Dermis microvascular lymphatic vessel endothelial cell (primary cell): ENCODE data around the gene RIC3. TPM values are rescaled to one million over a fixed set of nuclear protein-coding genes. Genes with fewer than 3 reads are reported as not detected.

Experiments
- DNase-seq, 2 donors: peaks; one replicate each; pipeline versions ENCODE4 v3.0.0 to v3.0.0-alpha.2; 2010; ENCODE audit warnings: low read depth in 2 of 2
- total RNA-seq: library from RNA; depleted of rRNA; stranded (reverse); fragments of >200 nt; gene quantifications from 2 replicates; pipeline ENCODE4 v1.2.1, GENCODE V29; 2014

The RIC3 gene
- total RNA-seq, 1 donor from 2014 or later: not detected

DNA sequence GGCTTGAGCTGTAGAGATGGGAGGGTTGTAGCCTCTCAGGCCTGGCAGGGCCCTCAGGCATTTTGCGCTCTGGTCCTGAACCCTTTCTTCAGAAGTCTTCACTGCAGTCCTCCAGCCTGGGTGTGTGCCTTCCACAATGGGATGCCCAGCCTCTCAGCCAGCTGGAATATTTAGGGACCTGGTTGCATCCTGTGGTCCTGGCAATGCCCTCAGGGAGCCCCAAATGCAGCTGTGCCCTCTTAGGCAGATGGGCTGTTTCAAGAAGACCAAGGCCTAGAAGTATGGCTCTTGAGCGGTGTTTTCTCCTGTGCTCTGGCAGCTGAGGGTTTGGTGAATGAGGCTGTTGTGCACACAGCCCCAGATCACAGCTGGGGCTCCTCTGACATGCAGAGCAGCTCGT lies 81.1 kb downstream of the RIC3 start:
- no peak for DNase-seq

DNA sequence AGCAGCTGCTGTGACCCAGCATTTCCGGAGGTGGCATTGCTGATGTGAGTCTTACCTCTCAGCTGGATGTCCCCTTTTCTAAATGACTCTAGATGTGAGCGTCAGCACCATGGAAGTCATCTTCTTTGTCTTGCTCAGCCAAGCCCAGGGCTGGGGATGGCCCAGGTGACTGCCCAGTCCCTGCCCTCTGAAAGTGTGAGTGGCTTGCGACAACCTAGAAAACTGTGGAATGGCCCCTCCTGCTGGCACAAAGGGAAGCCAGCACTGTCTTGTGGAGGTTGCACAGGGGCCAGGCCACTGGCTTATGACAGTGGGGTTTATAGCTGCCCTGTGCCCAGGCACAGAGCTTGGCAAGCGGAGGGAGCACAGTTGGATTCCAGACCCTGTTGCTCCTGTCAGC lies 81.6 kb downstream of the RIC3 start:
- DNase-seq: peak in 1 of 2 donors; percentile 8

DNA sequence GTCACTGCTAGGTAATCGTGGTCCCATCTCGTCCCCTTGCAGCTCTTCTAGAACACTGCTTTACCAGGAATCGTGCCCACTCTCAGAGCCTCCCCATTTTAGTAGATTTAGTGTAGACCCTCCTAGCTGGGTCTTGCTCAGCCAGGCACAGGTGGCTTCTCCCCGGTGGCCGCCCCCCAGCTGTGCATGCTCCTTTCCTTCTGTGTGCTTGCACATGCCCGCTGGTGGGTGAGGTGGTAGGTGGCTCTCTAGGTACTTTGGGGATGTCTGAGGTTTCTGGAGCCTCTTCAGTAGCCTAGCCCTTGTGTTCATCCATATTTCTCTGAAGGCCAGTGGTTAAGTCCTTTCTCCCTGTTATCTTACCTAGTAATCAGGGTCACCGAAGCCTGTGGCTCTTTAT lies 82.3 kb downstream of the RIC3 start:
- DNase-seq: no peak

DNA sequence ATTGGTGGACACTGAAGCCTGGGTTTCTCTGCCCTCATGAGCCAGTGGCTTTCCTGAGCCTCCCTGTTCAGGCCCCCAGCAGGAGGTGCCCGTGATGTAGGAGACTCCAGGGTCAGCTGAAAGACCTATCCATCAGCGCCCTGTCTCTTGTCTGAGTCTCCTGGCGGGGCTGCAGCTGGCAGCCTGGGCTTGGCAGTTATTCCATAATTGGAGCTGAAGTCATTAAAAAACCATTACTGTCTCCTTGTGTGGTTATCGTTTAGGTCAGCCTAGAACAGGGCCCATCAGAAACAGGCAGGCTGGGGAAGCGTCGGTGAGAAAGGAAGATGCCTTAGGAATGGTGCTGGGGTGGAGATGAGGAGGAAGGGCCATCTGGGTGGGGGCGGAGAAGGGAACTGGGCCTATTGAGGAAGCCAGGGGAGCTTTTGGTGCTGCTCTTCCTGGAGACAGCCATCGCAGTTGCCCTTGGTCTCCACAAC lies 82.8 kb downstream of the RIC3 start:
- no peak for DNase-seq

DNA sequence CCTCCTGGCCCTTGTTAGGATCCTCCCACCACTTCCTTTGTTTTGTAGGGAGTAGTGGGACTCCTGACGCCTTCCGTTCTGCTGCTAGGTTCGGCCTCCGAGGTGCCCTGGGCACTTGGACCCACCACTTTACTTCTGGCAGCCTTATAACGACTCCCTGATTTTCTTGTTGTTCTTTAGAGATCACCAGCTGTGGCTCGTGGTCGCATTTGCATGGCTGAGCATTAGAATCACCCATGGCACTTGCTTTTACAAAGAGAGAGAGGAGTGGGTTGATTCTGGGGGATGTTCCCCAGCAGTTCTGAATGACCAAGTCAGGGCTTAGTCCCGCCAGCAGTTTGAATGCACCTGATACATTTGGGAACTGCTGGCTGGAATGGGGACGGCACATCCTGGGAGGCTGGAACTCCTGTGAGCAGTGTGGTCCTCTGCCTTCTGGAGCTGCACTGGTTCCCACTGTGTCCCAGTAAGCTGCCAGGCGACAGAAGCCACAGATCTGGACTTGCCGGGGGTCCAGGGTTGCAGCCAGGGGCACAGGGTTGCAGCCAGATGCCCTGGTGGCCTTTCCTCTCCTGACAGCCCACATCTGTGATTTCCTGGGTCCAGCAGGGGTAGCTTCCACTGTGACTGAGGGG lies 83.7 kb downstream of the RIC3 start:
- DNase-seq: no peak

DNA sequence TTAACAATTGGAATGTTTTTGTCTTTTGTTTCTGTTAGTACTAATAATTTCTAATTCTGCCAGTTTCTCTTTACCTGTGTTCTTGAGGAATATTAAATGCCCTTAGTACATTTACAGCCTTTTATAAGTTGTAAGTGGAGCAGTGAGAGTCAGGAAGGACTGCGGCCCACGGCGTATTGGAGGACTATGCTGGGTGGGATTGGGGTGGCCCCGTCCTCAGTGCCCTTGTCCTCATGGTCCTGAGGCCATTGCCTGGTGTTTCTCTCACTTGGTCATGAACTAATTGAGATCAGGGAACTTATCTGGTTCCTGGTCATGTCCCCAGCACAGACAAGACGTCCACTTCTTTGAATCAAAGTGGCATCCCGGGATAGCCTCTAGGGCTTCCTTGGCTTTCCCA lies 84.5 kb downstream of the RIC3 start:
- no peak for DNase-seq

DNA sequence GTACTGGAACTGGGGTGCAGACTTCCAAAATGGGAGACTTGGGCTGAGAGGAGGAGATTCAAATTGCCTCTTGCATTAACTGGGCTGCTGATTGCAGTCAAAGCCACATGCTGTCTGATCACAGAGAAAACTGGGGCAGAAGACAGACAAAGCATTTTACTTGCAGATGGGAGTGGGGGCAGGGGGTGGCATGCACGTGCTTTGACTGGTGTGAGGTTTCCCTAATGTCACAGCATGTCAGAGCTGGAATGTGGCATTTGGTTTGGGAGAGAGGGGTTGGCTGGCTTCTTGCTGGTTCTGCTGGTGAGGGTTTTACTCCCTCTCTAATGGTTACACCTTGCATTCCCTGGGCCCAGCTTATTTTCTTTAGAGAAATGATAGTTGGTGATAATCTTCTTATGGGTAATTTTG lies 84.9 kb downstream of the RIC3 start:
- DNase-seq: no peak

DNA sequence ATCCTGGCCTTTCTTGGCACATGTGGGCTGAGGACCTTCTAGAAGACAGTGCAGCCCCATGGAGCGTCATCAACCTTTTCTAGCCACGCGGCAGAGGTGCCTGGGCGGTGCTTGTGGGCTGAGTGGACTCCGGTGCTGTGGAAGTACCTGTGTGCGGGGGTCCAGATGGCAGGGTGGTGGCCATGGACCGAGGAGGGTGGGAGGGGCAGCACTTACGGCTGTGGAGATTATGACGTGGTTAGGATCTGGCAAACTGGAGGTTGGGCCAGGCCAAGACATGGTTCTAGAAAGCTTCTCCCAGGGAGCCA lies 85.8 kb downstream of the RIC3 start:
- DNase-seq: no peak

DNA sequence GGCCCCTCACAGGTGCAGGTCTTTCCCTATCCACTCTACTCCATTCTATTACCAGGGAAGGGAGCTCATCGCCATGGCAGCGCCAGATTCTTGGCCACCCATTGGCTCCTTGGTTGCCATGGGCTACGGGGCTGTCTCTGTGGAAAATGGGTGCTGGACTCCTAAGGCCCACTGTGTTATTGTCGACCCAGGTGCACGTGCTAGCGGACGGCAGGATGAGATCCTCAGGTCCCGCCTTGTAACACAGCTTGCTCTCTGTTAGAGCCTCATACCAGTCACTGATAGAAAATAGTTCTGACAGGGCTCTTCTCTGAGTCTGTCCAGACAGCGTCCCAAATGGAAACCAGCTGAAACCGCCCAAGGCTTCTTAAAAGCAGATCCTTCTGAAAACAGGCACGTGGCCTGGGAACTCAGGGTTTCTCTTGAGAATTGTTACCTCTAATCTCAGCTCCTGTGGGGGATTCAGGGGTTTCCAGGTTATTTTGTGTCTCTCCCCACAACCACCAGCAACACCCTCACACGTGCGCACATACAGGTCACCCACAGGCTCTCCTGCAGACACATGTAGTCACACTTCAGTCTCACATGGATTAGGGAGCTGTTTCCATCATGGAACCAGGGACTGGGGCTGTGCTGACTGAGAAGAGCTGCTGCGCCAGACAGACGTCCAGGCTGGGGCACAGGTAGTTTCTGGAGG lies 86.3 kb downstream of the RIC3 start:
- DNase-seq: no peak

DNA sequence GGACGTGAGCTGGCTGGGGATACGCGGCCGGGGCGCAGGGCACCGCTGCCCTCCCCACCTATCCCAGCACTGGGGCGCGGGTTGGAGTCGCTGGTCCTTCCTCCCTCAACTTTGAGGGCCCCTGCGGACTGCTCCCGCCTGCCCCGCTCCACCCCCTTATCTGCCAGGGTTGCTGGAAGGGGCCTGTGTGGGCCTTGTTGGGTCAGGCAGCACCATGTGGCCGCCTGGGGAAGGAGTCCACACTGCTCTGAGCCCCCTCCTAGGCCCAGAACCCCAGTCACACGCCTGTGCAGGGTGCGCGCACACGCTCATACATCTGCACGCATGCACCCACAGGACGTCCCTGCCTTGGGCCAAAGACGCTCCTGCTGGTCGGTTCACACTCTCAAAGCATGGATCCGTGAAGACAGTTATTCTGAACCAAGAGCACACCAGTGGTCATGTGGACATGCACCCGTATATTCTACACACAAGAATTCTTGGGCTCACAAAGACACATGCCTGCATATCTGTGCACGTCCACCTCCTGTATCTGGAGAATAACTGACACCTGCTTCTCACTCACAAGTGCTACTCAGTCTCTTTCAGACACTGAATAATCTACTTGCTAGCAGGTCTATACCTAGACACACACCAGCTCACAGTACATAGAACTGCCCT lies 87.1 kb downstream of the RIC3 start:
- DNase-seq: no peak

DNA sequence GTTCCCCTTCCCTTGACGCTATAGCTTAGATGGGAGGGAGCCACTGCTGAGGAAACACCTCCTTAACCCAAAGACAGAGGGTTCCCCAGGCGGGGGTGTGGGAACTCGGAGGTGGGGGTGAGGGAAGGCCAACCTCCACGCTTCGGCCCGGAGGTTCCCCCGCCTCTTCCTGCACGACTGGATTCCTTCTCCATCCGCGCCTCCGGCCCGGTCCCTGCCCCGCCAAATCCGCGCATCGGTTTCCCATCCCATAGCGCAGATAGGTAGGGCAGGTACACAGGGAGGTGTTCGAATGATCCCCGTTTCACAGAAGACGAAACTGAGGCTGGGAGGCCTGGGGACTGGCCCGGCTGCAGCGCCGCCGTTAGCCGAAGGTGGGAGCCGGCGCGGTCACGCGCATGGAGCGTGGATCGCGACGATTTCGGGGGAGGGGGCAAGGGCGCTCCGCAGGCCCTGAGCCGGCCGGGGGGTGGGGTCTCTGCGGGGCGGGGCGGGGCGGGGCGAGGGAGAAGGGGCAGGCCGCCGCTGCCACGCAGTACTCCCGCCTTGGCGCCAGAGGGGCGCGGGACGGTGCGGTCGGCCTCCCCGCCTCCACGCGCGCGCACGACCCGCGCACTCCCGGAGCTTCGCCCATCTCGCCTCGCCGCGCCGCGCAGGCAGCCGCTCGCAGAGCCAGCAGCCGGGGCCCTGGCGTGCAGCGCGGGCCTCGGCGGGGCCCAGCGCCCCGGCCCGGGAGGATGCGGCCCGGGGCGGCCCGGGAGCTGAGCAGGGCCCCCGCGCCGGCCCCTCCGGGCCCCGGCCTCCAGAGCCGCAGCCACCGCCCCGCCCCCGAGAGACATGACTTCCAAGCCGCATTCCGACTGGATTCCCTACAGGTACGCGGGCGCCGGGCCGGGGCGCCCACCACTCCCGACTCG lies 87.9 kb downstream of the RIC3 start, which contains the start of gene TUB:
Gene TUB (plus strand): TSS at position 538 of the 917 bp plus-strand sequence. CDS start 300 bp downstream, at position 838.
- peak in 1 of 2 donors; percentile 7 for DNase-seq

DNA sequence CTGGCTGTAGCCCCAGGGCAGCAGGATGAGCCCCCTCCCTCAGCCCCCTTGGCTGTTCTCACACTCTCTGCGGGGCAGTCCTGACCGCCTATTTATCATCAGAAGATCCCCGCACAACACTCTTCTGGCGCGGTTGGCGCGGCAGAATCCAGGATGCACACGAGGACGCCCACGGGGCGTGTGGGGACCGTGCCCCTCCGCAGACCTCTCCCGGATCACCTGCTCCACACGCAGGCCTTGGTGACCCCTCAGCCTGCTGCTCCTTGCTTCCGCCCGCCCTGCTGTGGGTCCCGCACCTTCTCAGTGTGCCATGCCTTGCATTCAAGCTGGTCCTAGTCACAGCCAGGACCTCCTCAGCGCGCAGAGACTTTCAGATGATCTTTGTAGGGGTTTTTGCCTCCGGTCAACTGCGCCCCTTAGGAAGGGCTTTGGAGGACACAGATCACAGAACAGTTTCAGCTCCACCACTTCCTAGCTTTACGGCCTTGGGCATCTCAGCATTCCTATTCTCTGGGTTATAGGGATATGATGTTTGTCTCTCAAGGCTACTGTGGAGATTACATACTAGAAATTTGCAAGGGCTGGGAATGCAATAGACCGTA lies 88.7 kb downstream of the RIC3 start:
- DNase-seq: no peak

DNA sequence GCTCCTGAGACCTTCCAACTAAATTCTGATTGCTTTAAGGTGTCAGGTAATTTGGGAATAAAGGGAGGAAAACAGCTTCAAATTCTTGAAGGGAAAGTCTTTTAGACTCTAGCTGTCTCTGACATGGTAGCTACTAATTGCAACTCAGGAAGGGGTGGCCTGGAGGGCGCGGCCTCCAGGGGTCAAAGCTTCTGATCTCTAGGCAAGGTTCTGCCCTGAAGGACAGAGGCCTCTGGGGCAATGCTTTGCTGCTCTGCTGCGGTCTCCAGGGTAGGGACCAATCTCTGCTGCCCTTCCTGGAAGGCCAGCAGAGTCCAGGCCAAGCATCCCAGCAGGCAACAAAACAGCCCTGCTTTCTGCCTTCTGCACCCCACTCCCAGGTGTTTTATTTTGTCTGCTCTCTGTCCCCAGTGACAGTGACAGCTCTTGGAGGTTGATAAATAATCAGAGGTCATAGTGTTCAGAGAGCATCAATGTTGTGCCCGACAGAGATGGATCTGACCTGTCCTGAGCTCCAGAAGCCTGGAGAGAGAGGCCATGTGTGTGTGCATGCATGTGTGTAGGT lies 89.6 kb downstream of the RIC3 start:
- DNase-seq: no peak

DNA sequence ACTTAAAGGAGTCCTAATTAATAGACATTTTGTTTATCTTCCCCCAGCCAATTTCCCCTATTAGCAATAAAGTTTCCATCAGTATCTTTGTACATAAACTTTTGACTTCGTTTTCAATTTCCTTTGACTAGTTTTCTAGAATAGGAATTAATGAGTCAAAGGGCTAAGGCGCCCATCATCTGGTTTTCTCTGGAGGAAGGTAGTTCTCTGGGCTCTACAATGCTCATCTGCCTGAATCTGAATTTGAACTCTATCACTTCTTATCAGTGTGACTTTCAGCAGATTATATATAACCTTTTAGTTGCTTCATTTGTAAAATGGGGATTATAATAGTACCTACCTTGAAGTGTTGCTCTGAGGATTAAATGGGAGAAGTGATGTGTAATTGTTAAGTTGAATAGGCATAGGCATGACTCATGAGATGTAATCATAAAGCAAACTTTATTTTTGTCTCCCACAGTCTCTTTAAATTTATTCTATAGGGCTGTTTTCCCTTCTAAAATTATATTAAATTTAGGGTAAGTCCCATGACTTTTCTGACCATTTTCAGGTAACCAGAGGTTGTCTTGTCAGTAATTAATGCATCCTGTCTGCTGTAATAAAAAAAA lies 93.6 kb downstream of the RIC3 start:
- DNase-seq: no peak

DNA sequence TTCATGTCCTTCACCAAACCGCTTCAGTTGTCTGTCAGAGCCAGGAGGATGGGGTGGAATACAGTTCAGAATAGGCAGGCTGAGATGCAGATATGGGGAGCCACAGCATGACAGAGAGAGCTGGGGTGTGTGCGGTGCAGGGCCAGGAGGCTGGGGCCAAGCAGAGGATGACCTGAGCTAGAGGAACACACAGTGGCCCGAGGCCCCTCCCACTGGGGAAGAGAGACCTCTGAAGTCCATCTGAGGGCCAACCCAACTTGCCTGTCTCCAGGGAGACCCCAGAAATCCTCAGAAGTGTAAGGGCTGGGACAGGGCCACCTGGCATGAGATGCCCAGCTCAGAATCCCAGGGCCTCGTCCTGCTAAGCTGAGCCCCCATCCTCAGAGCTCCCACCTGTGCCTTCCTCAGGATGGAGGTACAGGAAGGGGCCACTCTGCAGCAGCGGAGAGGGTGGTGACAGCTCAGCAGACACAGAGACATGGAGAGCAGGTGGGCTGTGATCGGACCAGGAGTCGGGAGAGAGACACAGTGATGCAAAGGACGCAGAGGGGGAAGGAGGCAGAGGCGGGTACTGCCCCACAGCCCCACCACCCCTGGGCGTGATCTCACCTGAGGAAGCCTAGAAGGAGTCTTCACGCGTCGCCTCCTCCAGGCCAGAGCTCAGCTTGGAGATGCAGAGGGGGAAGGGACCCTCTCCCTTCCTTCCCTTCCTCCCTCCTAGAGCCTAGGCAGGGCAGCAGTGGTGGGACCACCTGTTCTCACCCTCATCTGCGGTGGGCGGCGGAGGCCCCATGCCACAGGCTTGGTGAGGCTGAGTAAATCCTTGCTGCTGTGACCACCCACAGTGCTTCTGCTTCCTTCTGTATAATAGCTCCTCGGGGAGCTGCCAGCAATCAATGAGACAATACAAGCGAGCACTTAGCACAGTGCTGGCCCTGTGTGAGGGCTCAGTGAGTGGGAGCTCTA lies 96.9 kb downstream of the RIC3 start:
- no peak for DNase-seq

DNA sequence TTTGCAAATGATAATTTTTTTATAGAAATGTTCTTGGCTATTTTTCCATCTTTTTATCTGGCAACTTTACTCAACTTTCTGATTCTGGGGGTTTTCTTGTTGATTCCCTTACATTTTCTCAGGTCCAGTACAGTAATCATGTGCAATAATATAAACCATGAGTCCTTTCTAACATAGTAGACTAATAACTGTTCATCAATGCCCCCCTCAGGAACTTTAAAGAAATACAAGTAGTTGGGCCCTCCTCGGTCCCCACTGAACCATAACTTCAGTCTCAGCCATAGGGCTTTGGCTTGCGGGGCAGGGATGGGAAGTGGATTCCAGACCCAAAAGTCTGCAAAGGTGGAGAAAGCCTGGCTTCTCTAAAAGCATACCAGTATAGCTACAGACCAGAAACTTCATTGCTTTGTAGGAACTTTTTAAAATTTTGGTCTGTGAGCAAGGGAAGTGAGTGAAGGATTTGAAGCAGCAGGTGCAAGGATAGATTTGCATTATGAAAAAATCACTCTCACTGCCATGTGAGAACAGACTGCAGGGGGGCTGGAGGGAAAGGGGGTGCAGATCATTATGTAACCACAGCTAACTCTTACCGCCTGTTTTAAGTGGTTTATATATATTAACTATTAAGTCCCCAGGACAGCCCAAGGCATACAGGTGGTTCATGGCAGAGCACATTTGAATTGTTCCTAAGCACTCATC lies 98.3 kb downstream of the RIC3 start:
- peak in 1 of 2 donors; percentile 49 for DNase-seq

DNA sequence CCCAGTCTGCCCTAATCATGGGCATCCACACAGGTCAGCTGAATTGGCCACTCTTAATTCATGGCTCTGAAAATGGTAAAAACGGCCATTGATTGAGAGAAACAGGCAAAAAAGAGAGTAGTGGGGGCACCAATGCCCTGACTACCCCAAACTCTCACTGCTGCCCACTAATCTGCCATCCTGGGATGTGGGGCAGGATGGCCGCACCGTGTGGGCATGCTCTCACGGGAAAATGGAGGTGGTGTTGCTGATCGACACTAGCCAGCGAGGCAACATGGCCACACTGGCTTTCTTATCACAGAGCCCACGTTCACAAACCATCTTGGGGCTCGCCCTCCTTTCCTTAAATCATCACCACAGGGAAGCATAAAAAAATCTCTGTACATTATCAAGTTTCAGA lies 99.1 kb downstream of the RIC3 start:
- DNase-seq: no peak

DNA sequence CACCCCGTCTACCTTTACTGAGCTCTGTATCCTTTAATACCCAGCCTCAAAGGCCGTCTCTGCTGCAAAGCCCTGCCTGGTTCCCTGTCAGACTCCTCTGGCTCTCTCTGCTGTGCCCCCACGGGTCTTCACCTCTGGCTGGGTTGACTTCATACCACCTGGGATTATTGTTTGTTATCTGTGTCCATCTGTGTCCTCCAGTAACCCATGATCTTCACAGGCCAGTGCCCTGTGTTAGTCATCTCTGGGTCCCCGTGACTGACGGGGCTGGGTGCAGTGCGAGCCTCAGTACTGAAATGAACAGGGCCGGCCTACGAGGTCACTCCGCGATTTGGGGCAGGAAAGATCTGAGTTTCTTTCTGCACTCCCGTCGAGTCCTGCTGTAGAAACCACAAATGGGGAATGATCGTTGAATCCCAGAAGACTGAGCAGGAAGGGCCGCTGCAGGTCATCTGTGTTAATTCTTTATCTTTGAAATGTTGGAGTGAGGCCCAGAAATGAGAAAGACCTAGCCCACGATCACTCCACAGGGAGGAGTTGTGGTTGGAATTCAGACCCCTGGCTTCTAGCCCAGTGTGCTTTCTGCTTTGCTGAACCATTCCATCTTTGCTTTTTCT lies 100.1 kb downstream of the RIC3 start:
- DNase-seq: peak; percentile 56 to 75
